ENCODE measurements around the gene NFE2L3. TPM values are rescaled to one million over a fixed set of nuclear protein-coding genes. Genes with fewer than 3 reads are reported as not detected.
"Not testable (repeated sequence)": the region's sequence is repeated elsewhere in the genome, so short reads cannot be mapped to it uniquely, and the experiment has no call there.

NFE2L3 gene
- total RNA-seq, 1 experiment from 2014 or later = 39.2 TPM

DNA sequence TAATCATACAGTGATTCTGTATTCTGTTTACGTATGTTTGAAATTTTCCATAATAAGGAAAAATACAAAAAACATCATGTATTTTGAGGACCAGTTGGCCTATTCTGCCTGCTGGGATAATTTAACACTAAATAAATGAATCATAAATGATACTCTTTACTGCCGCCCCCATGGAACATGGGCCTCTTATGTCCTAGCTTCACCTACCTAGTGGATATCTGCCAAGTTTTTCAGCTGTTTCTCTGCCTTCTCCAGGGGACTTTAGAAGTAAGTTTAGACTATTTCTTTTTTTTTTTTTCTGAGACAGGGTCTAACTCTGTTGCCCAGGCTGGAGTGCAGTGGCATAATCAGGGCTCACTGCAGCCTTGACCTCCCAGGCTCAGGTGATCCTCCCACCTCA is 10.4 kb downstream of the NFE2L3 start:
- CTCF ChIA-PET = interaction anchor here (1.5 kb wide), 1 partner anchor 71 kb away, joined by 3 read pairs; no protein-coding TSS in a partner anchor
- peaks cover 15% of the 10 kb centered on the region for H3K36me3 Mint-ChIP-seq (ENCODE audit: insufficient read depth, unreplicated experiment)
- TF ChIP-seq, protein P1, sequence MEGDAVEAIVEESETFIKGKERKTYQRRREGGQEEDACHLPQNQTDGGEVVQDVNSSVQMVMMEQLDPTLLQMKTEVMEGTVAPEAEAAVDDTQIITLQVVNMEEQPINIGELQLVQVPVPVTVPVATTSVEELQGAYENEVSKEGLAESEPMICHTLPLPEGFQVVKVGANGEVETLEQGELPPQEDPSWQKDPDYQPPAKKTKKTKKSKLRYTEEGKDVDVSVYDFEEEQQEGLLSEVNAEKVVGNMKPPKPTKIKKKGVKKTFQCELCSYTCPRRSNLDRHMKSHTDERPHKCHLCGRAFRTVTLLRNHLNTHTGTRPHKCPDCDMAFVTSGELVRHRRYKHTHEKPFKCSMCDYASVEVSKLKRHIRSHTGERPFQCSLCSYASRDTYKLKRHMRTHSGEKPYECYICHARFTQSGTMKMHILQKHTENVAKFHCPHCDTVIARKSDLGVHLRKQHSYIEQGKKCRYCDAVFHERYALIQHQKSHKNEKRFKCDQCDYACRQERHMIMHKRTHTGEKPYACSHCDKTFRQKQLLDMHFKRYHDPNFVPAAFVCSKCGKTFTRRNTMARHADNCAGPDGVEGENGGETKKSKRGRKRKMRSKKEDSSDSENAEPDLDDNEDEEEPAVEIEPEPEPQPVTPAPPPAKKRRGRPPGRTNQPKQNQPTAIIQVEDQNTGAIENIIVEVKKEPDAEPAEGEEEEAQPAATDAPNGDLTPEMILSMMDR (IDR thresholded peaks at IDR 0.05; ENCODE audit: insufficient read depth in 1 of 2, low read depth in 1 of 2, low read length in 1 of 2, severe bottlenecking in 1 of 2, unreplicated experiment in 1 of 2) = no peak
- Histone ChIP-seq H3K4me1 (peaks cover 50% of the 10 kb centered on the region), H3K36me3 (ENCODE audit: control insufficient read depth, insufficient read depth, low read length) (no peaks in the 10 kb centered on the region), H3K4me3 (ENCODE audit: low read depth, low read length) (no peak overlapping the region), H3K27me3 (replicated peaks; ENCODE audit: control insufficient read depth, insufficient read depth, low read length) (no peaks in the 10 kb centered on the region), H3K9me3 (no peaks in the 10 kb centered on the region)
- no peaks in the 10 kb centered on the region for H3K9me3 Mint-ChIP-seq (ENCODE audit: unreplicated experiment)
- POLR2A ChIA-PET = no interaction called here
- DNase-seq = no peak
- H3K4me3 Mint-ChIP-seq (ENCODE audit: unreplicated experiment) = no peak overlapping the region
- no peaks in the 10 kb centered on the region for H3K27me3 Mint-ChIP-seq (ENCODE audit: insufficient read depth, unreplicated experiment)
- no peak overlapping the region for H3K27ac Mint-ChIP-seq (ENCODE audit: unreplicated experiment)
- peaks cover 33% of the 10 kb centered on the region for H3K4me1 Mint-ChIP-seq (ENCODE audit: low read depth, unreplicated experiment)
- intact Hi-C loops (cut with micrococcal nuclease; ENCODE audit: unreplicated experiment) = no loop called here
- BruUV-seq (replicated peaks) = no TSS peak

DNA sequence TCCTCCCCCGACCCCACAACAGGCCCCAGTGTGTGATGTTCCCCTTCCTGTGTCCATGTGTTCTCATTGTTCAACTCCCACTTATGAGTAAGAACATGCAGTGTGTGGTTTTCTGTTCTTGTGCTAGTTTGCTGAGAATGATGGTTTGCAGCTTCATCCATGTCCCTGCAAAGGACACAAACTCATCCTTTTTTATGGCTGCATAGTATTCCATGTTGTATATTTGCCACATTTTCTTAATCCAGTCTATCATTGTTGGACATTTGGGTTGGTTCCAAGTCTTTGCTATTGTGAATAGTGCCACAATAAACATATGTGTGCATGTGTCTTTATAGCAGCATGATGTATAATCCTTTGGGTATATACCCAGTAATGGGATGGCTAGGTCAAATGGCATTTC is 11.8 kb downstream of the NFE2L3 start:
- H3K9me3 Mint-ChIP-seq (ENCODE audit: unreplicated experiment); H3K4me3 Mint-ChIP-seq (ENCODE audit: unreplicated experiment); CTCF ChIA-PET; H3K36me3 Mint-ChIP-seq (ENCODE audit: insufficient read depth, unreplicated experiment); BruUV-seq (replicated peaks); DNase-seq; POLR2A ChIA-PET; H3K27ac Mint-ChIP-seq (ENCODE audit: unreplicated experiment); H3K27me3 Mint-ChIP-seq (ENCODE audit: insufficient read depth, unreplicated experiment); intact Hi-C loops (cut with micrococcal nuclease; ENCODE audit: unreplicated experiment); H3K9me3 ChIP-seq; H3K4me3 ChIP-seq (ENCODE audit: low read depth, low read length); H3K27me3 ChIP-seq (replicated peaks; ENCODE audit: control insufficient read depth, insufficient read depth, low read length); H3K36me3 ChIP-seq (ENCODE audit: control insufficient read depth, insufficient read depth, low read length): not testable (repeated sequence)
- H3K4me1 Mint-ChIP-seq (ENCODE audit: low read depth, unreplicated experiment) = peaks cover 19% of the 10 kb centered on the region
- peaks cover 40% of the 10 kb centered on the region for H3K4me1 ChIP-seq

DNA sequence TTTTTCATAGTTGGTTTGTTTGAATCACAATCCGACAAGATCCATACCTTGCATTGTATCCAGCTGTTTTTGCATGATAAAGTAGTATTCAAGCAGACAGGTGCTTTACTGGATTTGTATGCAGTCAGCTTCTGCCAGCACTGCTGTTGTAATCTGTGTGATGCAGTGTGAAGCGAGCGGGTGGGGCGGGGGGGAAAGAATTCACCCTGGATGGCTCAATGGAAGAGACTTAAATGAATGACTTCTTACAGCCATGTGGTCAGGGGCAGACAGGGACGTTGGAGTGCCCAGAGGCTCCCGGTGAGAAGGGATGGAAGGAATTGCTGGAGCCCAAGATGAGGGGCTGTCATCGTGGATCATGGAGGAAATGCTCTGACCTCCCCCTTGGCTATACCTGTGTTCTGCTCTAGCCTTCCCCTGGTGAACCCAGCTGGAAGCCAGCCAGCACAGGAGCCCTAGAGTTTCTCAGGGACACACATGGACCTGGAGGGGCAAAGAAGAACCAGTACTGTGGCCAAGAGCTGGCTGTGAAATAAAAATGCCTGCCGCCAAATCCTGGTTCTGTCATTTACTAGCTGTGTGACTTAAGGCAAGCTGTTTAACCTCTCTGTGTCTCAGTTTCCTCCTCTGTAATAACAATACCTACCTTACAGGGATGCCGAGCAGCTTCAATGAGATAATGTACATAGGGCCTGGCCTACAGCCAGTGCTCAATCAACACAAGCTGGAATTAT is 14.1 kb downstream of the NFE2L3 start:
- DNase-seq = no peak
- no peak overlapping the region for H3K4me3 Mint-ChIP-seq (ENCODE audit: unreplicated experiment)
- POLR2A ChIA-PET = interaction anchor here (0.6 kb wide), 1 partner anchor 45 kb away, joined by 3 read pairs; no protein-coding TSS in a partner anchor

More for the DNA sequence above, 14.1 kb downstream of the NFE2L3 start:
- Histone ChIP-seq H3K27me3 (replicated peaks; ENCODE audit: control insufficient read depth, insufficient read depth, low read length) (no peaks in the 10 kb centered on the region), H3K9me3 (no peaks in the 10 kb centered on the region), H3K4me3 (ENCODE audit: low read depth, low read length) (no peak overlapping the region), H3K36me3 (ENCODE audit: control insufficient read depth, insufficient read depth, low read length) (no peaks in the 10 kb centered on the region), H3K4me1 (peaks cover 25% of the 10 kb centered on the region)
- CTCF ChIA-PET = interaction anchor here (1.8 kb wide), 1 partner anchor 10 kb away, joined by 4 read pairs; no protein-coding TSS in a partner anchor
- peaks cover 5% of the 10 kb centered on the region for H3K36me3 Mint-ChIP-seq (ENCODE audit: insufficient read depth, unreplicated experiment)
- intact Hi-C loops (cut with micrococcal nuclease; ENCODE audit: unreplicated experiment) = no loop called here
- peaks cover 10% of the 10 kb centered on the region for H3K4me1 Mint-ChIP-seq (ENCODE audit: low read depth, unreplicated experiment)
- H3K9me3 Mint-ChIP-seq (ENCODE audit: unreplicated experiment) = no peaks in the 10 kb centered on the region
- peak overlapping the region; percentile 55 for H3K27ac Mint-ChIP-seq (ENCODE audit: unreplicated experiment)
- no peaks in the 10 kb centered on the region for H3K27me3 Mint-ChIP-seq (ENCODE audit: insufficient read depth, unreplicated experiment)
- BruUV-seq (replicated peaks) = no TSS peak
- TF ChIP-seq, protein P1 (IDR thresholded peaks at IDR 0.05; ENCODE audit: insufficient read depth in 1 of 2, low read depth in 1 of 2, low read length in 1 of 2, severe bottlenecking in 1 of 2, unreplicated experiment in 1 of 2) = no peak
